ENCODE measurements around the gene EHD2.

DNA sequence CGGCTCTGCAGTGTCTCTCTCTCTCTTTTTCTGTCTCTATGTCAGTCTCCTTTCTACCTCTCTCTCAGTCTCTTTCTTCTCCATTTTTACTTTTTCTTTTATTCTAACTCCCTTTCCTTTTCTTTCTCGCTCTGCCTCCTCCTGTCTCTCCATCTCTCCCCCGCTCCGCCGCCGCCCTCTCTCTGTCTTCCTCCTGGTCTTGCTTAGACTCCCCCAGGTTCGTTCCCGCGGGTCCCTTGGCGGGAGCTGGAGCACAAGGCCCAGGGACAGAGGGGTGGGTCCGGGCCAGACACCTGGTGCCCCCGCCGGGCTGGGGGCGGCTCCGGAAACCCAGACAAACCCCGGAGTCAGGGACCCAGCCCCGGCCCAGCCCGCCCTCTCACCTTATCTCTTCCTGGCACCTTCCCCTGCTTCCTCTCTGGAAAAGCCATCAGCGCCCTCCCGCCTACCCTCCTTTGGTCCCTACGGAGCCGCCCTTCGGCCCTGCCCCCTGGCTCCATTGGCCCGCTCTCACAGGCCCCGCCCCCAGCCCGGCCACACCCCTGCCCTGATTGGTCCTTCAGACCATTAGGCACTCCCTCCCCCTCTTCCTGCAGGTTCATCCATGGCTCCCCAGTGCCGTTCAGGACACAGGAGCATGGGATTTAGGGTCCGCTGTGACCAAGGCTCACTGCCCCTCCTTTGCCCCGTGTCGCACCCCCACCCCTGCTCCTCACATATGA, 16.7 kb downstream of the EHD2 start:
- no peak for TF ChIP-seq FOXK2 (IDR thresholded peaks at IDR 0.05)
- TF ChIP-seq L3MBTL2 (conservative IDR thresholded peaks at IDR 0.05): no peak
- TF ChIP-seq BHLHE40 (IDR thresholded peaks at IDR 0.05; ENCODE audit: borderline replicate concordance): no peak
- TF ChIP-seq CTBP1 (IDR thresholded peaks at IDR 0.05; ENCODE audit: borderline replicate concordance): no peak
- TF ChIP-seq SUZ12 (IDR thresholded peaks at IDR 0.05): no peak
- no peak for TF ChIP-seq FOXA1 (IDR thresholded peaks at IDR 0.05)
- TF ChIP-seq, protein P1, sequence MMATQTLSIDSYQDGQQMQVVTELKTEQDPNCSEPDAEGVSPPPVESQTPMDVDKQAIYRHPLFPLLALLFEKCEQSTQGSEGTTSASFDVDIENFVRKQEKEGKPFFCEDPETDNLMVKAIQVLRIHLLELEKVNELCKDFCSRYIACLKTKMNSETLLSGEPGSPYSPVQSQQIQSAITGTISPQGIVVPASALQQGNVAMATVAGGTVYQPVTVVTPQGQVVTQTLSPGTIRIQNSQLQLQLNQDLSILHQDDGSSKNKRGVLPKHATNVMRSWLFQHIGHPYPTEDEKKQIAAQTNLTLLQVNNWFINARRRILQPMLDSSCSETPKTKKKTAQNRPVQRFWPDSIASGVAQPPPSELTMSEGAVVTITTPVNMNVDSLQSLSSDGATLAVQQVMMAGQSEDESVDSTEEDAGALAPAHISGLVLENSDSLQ (IDR thresholded peaks at IDR 0.05): no peak

All from HEK293T (cell line).